ENCODE measurements around the gene CNTNAP5. TPM values are rescaled to one million over a fixed set of nuclear protein-coding genes. Genes with fewer than 3 reads are reported as not detected.
A peak's percentile ranks its signal among the peaks of the same experiment; 100 is the strongest.

The CNTNAP5 gene
- total RNA-seq, 4 donors from 2014 or later: not detected

DNA sequence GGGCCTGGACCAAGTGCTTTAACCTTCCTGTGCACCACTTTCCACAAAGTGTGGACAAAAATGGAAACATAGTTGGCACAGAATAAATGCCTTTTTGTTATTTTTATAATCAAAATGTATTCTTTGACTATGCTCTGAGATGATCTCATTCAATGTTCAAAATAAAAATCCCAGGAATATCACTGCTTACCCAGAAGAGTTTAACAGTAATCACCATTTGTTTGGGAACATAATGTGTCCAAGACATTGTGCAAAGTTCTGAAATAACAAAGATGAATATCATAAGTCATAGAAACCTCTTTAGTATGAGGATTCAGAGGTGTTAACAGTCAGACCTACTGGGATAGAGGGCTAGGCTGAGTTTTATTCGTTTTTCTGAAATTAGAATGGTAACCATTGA, 668.1 kb downstream of the CNTNAP5 start:
- in situ Hi-C loops (cut with MboI; ENCODE audit: low sequenced_read_pairs in 4 of 4) (no loop called here), intact Hi-C loops (cut with DNase I; ENCODE audit: low total_unique reads) (no loop called here)
- Histone ChIP-seq H3K27ac (peak overlapping the region in 1 of 4 donors; percentile 46), H3K9me3 (no peaks in the 10 kb centered on the region), H3K36me3 (no peaks in the 10 kb centered on the region), H3K4me1 (no peaks in the 10 kb centered on the region), H3K27me3 (no peaks in the 10 kb centered on the region), H3K4me3 (no peak overlapping the region)
- no peak for TF ChIP-seq POLR2A (IDR thresholded peaks at IDR 0.05)
- TF ChIP-seq, protein P1, sequence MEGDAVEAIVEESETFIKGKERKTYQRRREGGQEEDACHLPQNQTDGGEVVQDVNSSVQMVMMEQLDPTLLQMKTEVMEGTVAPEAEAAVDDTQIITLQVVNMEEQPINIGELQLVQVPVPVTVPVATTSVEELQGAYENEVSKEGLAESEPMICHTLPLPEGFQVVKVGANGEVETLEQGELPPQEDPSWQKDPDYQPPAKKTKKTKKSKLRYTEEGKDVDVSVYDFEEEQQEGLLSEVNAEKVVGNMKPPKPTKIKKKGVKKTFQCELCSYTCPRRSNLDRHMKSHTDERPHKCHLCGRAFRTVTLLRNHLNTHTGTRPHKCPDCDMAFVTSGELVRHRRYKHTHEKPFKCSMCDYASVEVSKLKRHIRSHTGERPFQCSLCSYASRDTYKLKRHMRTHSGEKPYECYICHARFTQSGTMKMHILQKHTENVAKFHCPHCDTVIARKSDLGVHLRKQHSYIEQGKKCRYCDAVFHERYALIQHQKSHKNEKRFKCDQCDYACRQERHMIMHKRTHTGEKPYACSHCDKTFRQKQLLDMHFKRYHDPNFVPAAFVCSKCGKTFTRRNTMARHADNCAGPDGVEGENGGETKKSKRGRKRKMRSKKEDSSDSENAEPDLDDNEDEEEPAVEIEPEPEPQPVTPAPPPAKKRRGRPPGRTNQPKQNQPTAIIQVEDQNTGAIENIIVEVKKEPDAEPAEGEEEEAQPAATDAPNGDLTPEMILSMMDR (IDR thresholded peaks at IDR 0.05 in 4 of 5, conservative IDR thresholded peaks at IDR 0.05 in 1 of 5): no peak
- DNase-seq (no peak), ATAC-seq (peak; percentile 21 to 65)

DNA sequence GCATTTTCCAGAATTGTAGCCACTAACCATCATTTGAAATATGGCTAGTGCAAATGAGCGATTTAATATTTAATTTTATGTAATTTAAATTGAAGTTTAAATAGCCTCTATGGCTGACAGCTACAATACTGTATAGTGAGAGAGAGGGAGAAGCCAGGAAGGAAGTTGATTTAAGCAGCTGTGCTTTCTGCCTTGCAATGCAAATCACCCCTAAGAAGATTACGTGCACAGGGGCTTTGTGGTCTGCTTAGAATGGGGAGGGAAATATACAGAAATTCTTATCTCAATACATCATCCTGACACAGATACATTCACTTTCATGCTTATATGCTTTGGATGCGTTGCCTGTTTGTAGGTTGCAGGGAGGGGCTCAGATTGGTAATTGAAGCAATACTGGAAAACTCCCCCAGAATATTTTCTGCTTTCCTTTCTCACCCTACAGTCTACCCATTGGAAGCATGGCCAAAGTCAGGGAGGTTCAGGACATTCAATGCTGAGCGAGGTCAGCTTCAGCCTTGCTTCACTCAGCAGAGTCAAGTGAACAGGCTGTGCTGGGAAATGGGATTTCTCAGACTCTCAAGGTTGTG, 674.0 kb downstream of the CNTNAP5 start:
- intact Hi-C loops (cut with DNase I; ENCODE audit: low total_unique reads): no loop called here
- no peaks in the 10 kb centered on the region for H3K9me3 ChIP-seq
- H3K4me1 ChIP-seq: no peaks in the 10 kb centered on the region
- no peak for TF ChIP-seq POLR2A (IDR thresholded peaks at IDR 0.05)
- TF ChIP-seq, protein P1 (IDR thresholded peaks at IDR 0.05 in 4 of 5, conservative IDR thresholded peaks at IDR 0.05 in 1 of 5): no peak
- H3K4me3 ChIP-seq: no peak overlapping the region
- DNase-seq (no peak), ATAC-seq (no peak)
- in situ Hi-C loops (cut with MboI; ENCODE audit: low sequenced_read_pairs in 4 of 4): no loop called here
- no peak overlapping the region for H3K27ac ChIP-seq
- H3K27me3 ChIP-seq: no peaks in the 10 kb centered on the region
- no peaks in the 10 kb centered on the region for H3K36me3 ChIP-seq

DNA sequence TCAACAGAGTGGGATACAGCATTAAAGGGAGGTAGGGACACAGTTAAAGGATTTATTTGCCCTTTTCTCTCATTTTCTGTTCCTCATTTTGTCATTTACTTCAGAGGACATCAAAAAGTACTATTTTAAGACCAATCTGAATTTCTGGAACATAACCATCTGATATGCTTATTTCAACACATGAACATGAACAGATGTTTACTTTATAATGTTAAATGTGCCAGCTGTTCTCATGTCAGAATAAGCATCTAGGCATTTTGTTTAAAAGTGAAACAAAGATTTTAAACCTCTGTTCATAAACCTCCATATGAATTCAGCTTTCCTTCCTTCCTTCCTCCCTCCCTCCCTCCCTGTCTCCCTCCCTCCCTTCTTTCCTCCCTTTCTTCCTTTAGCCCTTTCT, 677.7 kb downstream of the CNTNAP5 start:
- DNase-seq: no peak
- no peaks in the 10 kb centered on the region for H3K9me3 ChIP-seq
- no peak overlapping the region for H3K4me3 ChIP-seq
- TF ChIP-seq, protein P1 (IDR thresholded peaks at IDR 0.05 in 4 of 5, conservative IDR thresholded peaks at IDR 0.05 in 1 of 5): no peak
- TF ChIP-seq POLR2A (IDR thresholded peaks at IDR 0.05): no peak
- intact Hi-C loops (cut with DNase I; ENCODE audit: low total_unique reads) (no loop called here), in situ Hi-C loops (cut with MboI; ENCODE audit: low sequenced_read_pairs in 4 of 4) (no loop called here)
- H3K27me3 ChIP-seq: no peaks in the 10 kb centered on the region
- H3K36me3 ChIP-seq: no peaks in the 10 kb centered on the region
- no peaks in the 10 kb centered on the region for H3K4me1 ChIP-seq
- no peak overlapping the region for H3K27ac ChIP-seq
- ATAC-seq: no peak

DNA sequence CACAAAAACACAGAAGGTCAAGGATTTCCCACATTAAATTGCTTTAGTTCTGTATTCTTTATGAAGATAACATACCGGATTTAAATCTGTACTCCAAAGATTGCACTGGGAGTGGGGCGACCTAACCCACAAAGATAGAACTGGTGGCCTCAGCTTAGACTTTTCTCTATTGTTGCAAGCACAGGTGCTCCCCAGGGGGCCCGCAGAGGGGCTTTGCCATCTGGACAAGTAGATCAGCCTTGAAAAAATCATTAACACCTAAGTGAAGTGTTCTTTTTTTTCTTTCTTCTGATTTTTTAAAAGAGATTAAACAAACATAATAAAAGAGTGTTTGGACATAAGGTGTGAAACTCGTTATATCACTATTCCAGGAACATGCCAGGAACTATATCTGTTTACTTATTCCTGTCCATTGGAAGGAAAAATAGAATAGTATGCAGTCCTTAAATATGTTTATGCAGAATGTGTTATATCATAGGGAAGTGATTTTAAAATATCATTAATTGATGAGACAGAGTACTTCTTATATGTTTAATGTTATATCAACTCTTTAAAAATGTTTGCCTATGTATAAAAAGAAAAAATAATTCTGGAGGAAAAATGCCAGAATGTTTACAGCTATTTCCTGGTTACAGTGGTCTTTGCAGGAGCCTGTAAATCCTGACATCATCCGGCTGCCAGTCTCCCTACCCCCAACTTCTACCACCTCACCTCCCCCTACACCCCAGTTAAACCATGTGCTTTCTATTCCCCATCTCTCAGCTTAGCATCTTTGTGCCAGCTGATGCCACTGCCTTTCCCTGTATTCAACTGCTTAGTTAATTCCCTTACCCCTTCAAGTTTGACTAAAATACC, 679.2 kb downstream of the CNTNAP5 start:
- intact Hi-C loops (cut with DNase I; ENCODE audit: low total_unique reads) (no loop called here), in situ Hi-C loops (cut with MboI; ENCODE audit: low sequenced_read_pairs in 4 of 4) (no loop called here)
- no peak for DNase-seq
- TF ChIP-seq, protein P1 (IDR thresholded peaks at IDR 0.05 in 4 of 5, conservative IDR thresholded peaks at IDR 0.05 in 1 of 5): no peak
- TF ChIP-seq POLR2A (IDR thresholded peaks at IDR 0.05): no peak
- no peak overlapping the region for H3K4me3 ChIP-seq
- no peaks in the 10 kb centered on the region for H3K4me1 ChIP-seq
- H3K9me3 ChIP-seq: no peaks in the 10 kb centered on the region
- ATAC-seq: no peak
- no peaks in the 10 kb centered on the region for H3K27me3 ChIP-seq
- H3K36me3 ChIP-seq: no peaks in the 10 kb centered on the region
- no peak overlapping the region for H3K27ac ChIP-seq

Measured in gastrocnemius medialis (tissue), 4 donors.